HCT116 (cell line): ENCODE data around the gene TMC3. TPM values are rescaled to one million over a fixed set of nuclear protein-coding genes. Genes with fewer than 3 reads are reported as not detected.

Experiments used
- ATAC-seq: fragments of 200-7000 bp; cut with Tn5 transposase; 2 replicates; pipeline ENCODE4 v1.9.1; 2020; ENCODE audit warnings: mild to moderate bottlenecking, moderate library complexity
- BruUV-seq: library from RNA; stranded (reverse); fragments of 400-500 nt; replicated peaks from 2 replicates; lab custom pipeline; 2021; lab: Mats Ljungman, UMichigan
- CTCF ChIA-PET: fragments of 300-600 bp; sonication (Branson Sonifier 250); formaldehyde crosslinking; loops from one replicate; lab custom pipeline; 2021; ENCODE audit warnings: antibody characterized with exemption; lab: Charles Lee
- POLR2A ChIA-PET: fragments of 300-600, 350-600 bp; sonication (Branson Sonifier 250); formaldehyde crosslinking; loops from one replicate; lab custom pipeline; 2021; ENCODE audit warnings: antibody characterized with exemption; lab: Charles Lee
- RAD21 ChIA-PET, 2 experiments: fragments of 300-600 bp; sonication (Branson Sonifier 250); formaldehyde crosslinking; loops; one replicate each; lab custom pipeline; 2023; ENCODE audit warnings: low total read pairs in 2 of 2; ENCODE audit not compliant: uncharacterized antibody in 2 of 2, unreplicated experiment in 2 of 2, low non-redundant PET in 1 of 2; lab: Charles Lee
- DNase-seq: peaks from one replicate; pipeline ENCODE4 v3.0.0-alpha.2; 2010; ENCODE audit warnings: low read depth, low spot score
- H2AFZ ChIP-seq: fragments of 200-600 bp; shearing (Covaris generic), sonication (generic); 2 replicates; pipeline ENCODE4 v1.6.1; 2017; ENCODE audit warnings: low read depth, mixed run types, mixed read lengths, antibody characterized with exemption, low read length; ENCODE audit not compliant: poor library complexity, severe bottlenecking
- H3K27ac ChIP-seq: 2 replicates; pipeline ENCODE4 v1.5.1; 2012; ENCODE audit warnings: low read depth, low read length
- H3K27me3 ChIP-seq: fragments of 200-600 bp; sonication (generic); 2 replicates; pipeline ENCODE4 v1.6.1; 2016; ENCODE audit warnings: mixed run types, low read length, mixed read lengths; ENCODE audit not compliant: insufficient read depth
- H3K36me3 ChIP-seq, 2 experiments: fragments of 200-500 bp in 1 of 2; fragments of 200-600 bp in 1 of 2; sonication (Bioruptor generic) in 1 of 2; sonication (generic) in 1 of 2; 2 replicates each; pipeline versions ENCODE4 v1.5.1 to v1.6.1; 2014 to 2016; ENCODE audit warnings: low read length in 2 of 2, inconsistent platforms in 1 of 2, mixed read lengths in 1 of 2, mixed run types in 1 of 2; ENCODE audit not compliant: insufficient read depth in 2 of 2, control insufficient read depth in 1 of 2
- H3K4me1 ChIP-seq, 2 experiments: fragments of 200-600 bp in 1 of 2; sonication (generic) in 1 of 2; 2 replicates each; pipeline versions ENCODE4 v1.5.1 to v1.6.1; 2012 to 2017; ENCODE audit warnings: low read length in 2 of 2, inconsistent platforms in 1 of 2, mild to moderate bottlenecking in 1 of 2, mixed read lengths in 1 of 2, mixed run types in 1 of 2, moderate library complexity in 1 of 2; ENCODE audit not compliant: insufficient read depth in 2 of 2, control insufficient read depth in 1 of 2
- H3K4me2 ChIP-seq: fragments of 200-600 bp; sonication (generic); 2 replicates; pipeline ENCODE4 v1.6.1; 2017; ENCODE audit warnings: mixed run types, low read length, mixed read lengths
- H3K4me3 ChIP-seq, 2 experiments: fragments of 200-600 bp in 1 of 2; sonication (generic) in 1 of 2; replicated peaks in 1 of 2; 2 replicates each; pipeline ENCODE4 v1.5.1; 2011 to 2016; ENCODE audit warnings: low read length in 2 of 2, control low read depth in 1 of 2, low read depth in 1 of 2, mild to moderate bottlenecking in 1 of 2, mixed read lengths in 1 of 2, mixed run types in 1 of 2
- H3K79me2 ChIP-seq: fragments of 200-600 bp; sonication (generic); 2 replicates; pipeline ENCODE4 v1.6.1; 2017; ENCODE audit warnings: mild to moderate bottlenecking, mixed run types, low read length, moderate library complexity, mixed read lengths; ENCODE audit not compliant: insufficient read depth
- H3K9ac ChIP-seq: fragments of 200-600 bp; sonication (generic); 2 replicates; pipeline ENCODE4 v1.6.1; 2016; ENCODE audit warnings: low read length, mixed read lengths
- H3K9me2 ChIP-seq: fragments of 200-600 bp; sonication (generic), shearing (Covaris generic); 2 replicates; pipeline ENCODE4 v1.6.1; 2017; ENCODE audit warnings: mixed run types, mild to moderate bottlenecking, moderate library complexity; ENCODE audit not compliant: insufficient read depth
- H3K9me3 ChIP-seq, 2 experiments: fragments of 200-500 bp in 1 of 2; fragments of 200-600 bp in 1 of 2; sonication (Bioruptor generic) in 1 of 2; sonication (generic) in 1 of 2; 2 replicates each; pipeline ENCODE4 v1.6.1; 2014 to 2017; ENCODE audit warnings: low read length in 2 of 2, mixed read lengths in 2 of 2, inconsistent platforms in 1 of 2, low read depth in 1 of 2, mild to moderate bottlenecking in 1 of 2, mixed run types in 1 of 2, moderate library complexity in 1 of 2; ENCODE audit not compliant: control insufficient read depth in 1 of 2, insufficient read depth in 1 of 2
- H4K20me1 ChIP-seq: fragments of 200-600 bp; sonication (generic), shearing (Covaris generic); 2 replicates; pipeline ENCODE4 v1.6.1; 2017; ENCODE audit warnings: mixed run types, mild to moderate bottlenecking, moderate library complexity; ENCODE audit not compliant: insufficient read depth
- CBX3 ChIP-seq: IDR thresholded peaks from 2 replicates; pipeline ENCODE4 v1.6.1; 2012; ENCODE audit warnings: low read depth
- EGR1 ChIP-seq: IDR thresholded peaks from 2 replicates; pipeline ENCODE4 v1.6.1; 2012; ENCODE audit warnings: low read depth
- ELF1 ChIP-seq: IDR thresholded peaks from 2 replicates; pipeline ENCODE4 v1.6.1; 2012; ENCODE audit warnings: low read depth, borderline replicate concordance
- EZH2 ChIP-seq: fragments of 200-600 bp; sonication (generic); IDR thresholded peaks from 2 replicates; pipeline ENCODE4 v1.6.1; 2017; ENCODE audit warnings: antibody characterized with exemption, mixed run types
- EZH2phosphoT487 ChIP-seq: fragments of 200-600 bp; IDR thresholded peaks from 2 replicates; pipeline ENCODE4 v1.6.1; 2018; ENCODE audit warnings: antibody characterized with exemption, borderline replicate concordance
- FOSL1 ChIP-seq: IDR thresholded peaks from 2 replicates; pipeline ENCODE4 v1.6.1; 2012; ENCODE audit warnings: low read depth
- JUND ChIP-seq: IDR thresholded peaks from 2 replicates; pipeline ENCODE4 v1.6.1; 2012
- POLR2A ChIP-seq: IDR thresholded peaks from 2 replicates; pipeline ENCODE4 v1.7.0; 2011; ENCODE audit warnings: borderline replicate concordance; ENCODE audit not compliant: insufficient read depth, insufficient read length; ENCODE audit errors: extremely low read depth
- POLR2AphosphoS5 ChIP-seq: IDR thresholded peaks from 2 replicates; pipeline ENCODE4 v1.6.1; 2011; ENCODE audit warnings: mild to moderate bottlenecking, low read depth, low read length, moderate library complexity
- RAD21 ChIP-seq: IDR thresholded peaks from 2 replicates; pipeline ENCODE4 v1.6.1; 2012; ENCODE audit warnings: low read depth, mild to moderate bottlenecking
- REST ChIP-seq: IDR thresholded peaks from 2 replicates; pipeline ENCODE4 v1.6.1; 2012; ENCODE audit warnings: low read depth
- SIN3A ChIP-seq: IDR thresholded peaks from 2 replicates; pipeline ENCODE4 v1.6.1; 2012; ENCODE audit warnings: low read depth
- SP1 ChIP-seq: IDR thresholded peaks from 2 replicates; pipeline ENCODE4 v1.6.1; 2012; ENCODE audit warnings: low read depth
- TCF7L2 ChIP-seq: IDR thresholded peaks from 2 replicates; pipeline ENCODE4 v1.7.0; 2011; ENCODE audit warnings: borderline replicate concordance, inconsistent platforms; ENCODE audit not compliant: insufficient read depth, insufficient read length; ENCODE audit errors: extremely low read depth
- YY1 ChIP-seq: IDR thresholded peaks from 2 replicates; pipeline ENCODE4 v1.6.1; 2011; ENCODE audit warnings: low read length, low read depth, moderate library complexity, mild to moderate bottlenecking; ENCODE audit not compliant: insufficient replicate concordance; ENCODE audit errors: extremely low read depth
- ZFX ChIP-seq: fragments of 450-650 bp; IDR thresholded peaks from 2 replicates; pipeline ENCODE4 v1.6.1; 2017
- ZNF274 ChIP-seq: fragments of 200-500 bp; sonication (Bioruptor generic); IDR thresholded peaks from 2 replicates; pipeline ENCODE4 v1.6.1; 2014; ENCODE audit warnings: mild to moderate bottlenecking, low read depth, low read length, inconsistent platforms
- intact Hi-C: fragments of 100-400 bp; cut with micrococcal nuclease; formaldehyde crosslinking; loops from 2 replicates; pipeline ENCODE4 v1.10.0; 2022
- total RNA-seq: library from RNA; stranded (reverse); gene quantifications from one replicate; pipeline ENCODE4 v1.2.1, GENCODE V29; 2021; ENCODE audit not compliant: unreplicated experiment
- TF ChIP-seq, protein P1 (sequence below), 3 experiments: fragments of 200-600 bp in 1 of 3; sonication (generic) in 1 of 3; IDR thresholded peaks in 2 of 3; conservative IDR thresholded peaks in 1 of 3; 2 replicates each; pipeline ENCODE4 v1.5.1; 2012 to 2017; ENCODE audit warnings: low read depth in 2 of 3, low read length in 2 of 3, antibody characterized with exemption in 1 of 3, borderline replicate concordance in 1 of 3, control low read depth in 1 of 3, mild to moderate bottlenecking in 1 of 3, mixed read lengths in 1 of 3, mixed run types in 1 of 3, moderate library complexity in 1 of 3; ENCODE audit not compliant: insufficient read depth in 1 of 3
- TF ChIP-seq, protein P2 (sequence below): IDR thresholded peaks from 2 replicates; pipeline ENCODE4 v1.6.1; 2011; ENCODE audit warnings: mild to moderate bottlenecking, low read length, moderate library complexity; ENCODE audit not compliant: insufficient replicate concordance; ENCODE audit errors: extremely low read depth
- TF ChIP-seq, protein P3 (sequence below): IDR thresholded peaks from 2 replicates; pipeline ENCODE4 v1.6.1; 2012

Gene TMC3
- total RNA-seq, 1 experiment from 2014 or later, result not detected

- no peaks in the 10 kb centered on the region for H3K4me1 ChIP-seq
- no peak overlapping the region for H3K9ac ChIP-seq
- ATAC-seq, result no peak
- H4K20me1 ChIP-seq, result no peaks in the 10 kb centered on the region
- H3K4me3 ChIP-seq, result no peak overlapping the region
- H3K4me2 ChIP-seq, result no peak overlapping the region
- POLR2A ChIA-PET, result no interaction called here
- TF ChIP-seq RAD21 (no peak), POLR2A (no peak), ELF1 (no peak), ZNF274 (no peak), YY1 (no peak), CBX3 (no peak), POLR2AphosphoS5 (no peak), TCF7L2 (no peak), FOSL1 (no peak), SIN3A (no peak), SP1 (no peak), EZH2phosphoT487 (no peak), EZH2 (no peak), ZFX (no peak), JUND (no peak), REST (no peak), EGR1 (no peak)
- TF ChIP-seq, protein P1, sequence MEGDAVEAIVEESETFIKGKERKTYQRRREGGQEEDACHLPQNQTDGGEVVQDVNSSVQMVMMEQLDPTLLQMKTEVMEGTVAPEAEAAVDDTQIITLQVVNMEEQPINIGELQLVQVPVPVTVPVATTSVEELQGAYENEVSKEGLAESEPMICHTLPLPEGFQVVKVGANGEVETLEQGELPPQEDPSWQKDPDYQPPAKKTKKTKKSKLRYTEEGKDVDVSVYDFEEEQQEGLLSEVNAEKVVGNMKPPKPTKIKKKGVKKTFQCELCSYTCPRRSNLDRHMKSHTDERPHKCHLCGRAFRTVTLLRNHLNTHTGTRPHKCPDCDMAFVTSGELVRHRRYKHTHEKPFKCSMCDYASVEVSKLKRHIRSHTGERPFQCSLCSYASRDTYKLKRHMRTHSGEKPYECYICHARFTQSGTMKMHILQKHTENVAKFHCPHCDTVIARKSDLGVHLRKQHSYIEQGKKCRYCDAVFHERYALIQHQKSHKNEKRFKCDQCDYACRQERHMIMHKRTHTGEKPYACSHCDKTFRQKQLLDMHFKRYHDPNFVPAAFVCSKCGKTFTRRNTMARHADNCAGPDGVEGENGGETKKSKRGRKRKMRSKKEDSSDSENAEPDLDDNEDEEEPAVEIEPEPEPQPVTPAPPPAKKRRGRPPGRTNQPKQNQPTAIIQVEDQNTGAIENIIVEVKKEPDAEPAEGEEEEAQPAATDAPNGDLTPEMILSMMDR (IDR thresholded peaks at IDR 0.05 in 2 of 3, conservative IDR thresholded peaks at IDR 0.05 in 1 of 3; ENCODE audit: borderline replicate concordance in 1 of 3, insufficient read depth in 1 of 3, low read depth in 2 of 3, low read length in 2 of 3), result no peak
- TF ChIP-seq, protein P2, sequence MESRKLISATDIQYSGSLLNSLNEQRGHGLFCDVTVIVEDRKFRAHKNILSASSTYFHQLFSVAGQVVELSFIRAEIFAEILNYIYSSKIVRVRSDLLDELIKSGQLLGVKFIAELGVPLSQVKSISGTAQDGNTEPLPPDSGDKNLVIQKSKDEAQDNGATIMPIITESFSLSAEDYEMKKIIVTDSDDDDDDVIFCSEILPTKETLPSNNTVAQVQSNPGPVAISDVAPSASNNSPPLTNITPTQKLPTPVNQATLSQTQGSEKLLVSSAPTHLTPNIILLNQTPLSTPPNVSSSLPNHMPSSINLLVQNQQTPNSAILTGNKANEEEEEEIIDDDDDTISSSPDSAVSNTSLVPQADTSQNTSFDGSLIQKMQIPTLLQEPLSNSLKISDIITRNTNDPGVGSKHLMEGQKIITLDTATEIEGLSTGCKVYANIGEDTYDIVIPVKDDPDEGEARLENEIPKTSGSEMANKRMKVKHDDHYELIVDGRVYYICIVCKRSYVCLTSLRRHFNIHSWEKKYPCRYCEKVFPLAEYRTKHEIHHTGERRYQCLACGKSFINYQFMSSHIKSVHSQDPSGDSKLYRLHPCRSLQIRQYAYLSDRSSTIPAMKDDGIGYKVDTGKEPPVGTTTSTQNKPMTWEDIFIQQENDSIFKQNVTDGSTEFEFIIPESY, result no peak
- TF ChIP-seq, protein P3, sequence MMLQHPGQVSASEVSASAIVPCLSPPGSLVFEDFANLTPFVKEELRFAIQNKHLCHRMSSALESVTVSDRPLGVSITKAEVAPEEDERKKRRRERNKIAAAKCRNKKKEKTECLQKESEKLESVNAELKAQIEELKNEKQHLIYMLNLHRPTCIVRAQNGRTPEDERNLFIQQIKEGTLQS, result no peak
- no peak for DNase-seq
- no peak overlapping the region for H2AFZ ChIP-seq
- intact Hi-C loops, result no loop called here
- no peaks in the 10 kb centered on the region for H3K79me2 ChIP-seq
- CTCF ChIA-PET, result no interaction called here
- no peaks in the 10 kb centered on the region for H3K27me3 ChIP-seq
- RAD21 ChIA-PET, result no interaction called here
- H3K36me3 ChIP-seq, result no peaks in the 10 kb centered on the region
- BruUV-seq, result no TSS peak
- H3K9me3 ChIP-seq, result no peaks in the 10 kb centered on the region
- no peaks in the 10 kb centered on the region for H3K9me2 ChIP-seq
- H3K27ac ChIP-seq, result no peak overlapping the region
Observed at GRCh38 chr15:81288040-81288439, 86.0 kb downstream of the TMC3 start.
